Measurements from ENCODE around the gene SYNE1.

Gene SYNE1

DNA sequence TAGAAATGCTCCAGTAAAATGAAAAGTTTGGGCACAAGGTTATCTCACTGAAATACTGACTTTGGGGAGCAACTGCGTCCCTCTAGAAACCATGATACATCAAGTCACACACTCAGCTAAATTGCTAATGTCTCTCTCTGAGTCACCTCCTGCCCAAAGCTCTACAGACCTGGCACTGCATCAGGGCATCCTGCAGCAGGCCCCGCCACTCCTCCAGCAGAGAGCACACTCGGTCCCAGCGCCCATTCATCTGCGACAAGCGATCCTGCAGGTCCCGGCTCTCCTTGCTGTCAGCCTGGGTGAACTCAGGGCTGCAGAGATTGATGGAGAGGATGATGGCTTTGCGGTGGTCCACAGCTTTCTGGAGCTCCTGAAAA is 500.7 kb downstream of the SYNE1 start:
- no peaks in the 10 kb centered on the region for H3K27me3 ChIP-seq (ENCODE audit: insufficient read depth, poor library complexity, severe bottlenecking)
- DNase-seq (ENCODE audit: low read depth in 1 of 2, low spot score in 1 of 2), result no peak
- H3K27ac ChIP-seq (replicated peaks), result no peak overlapping the region
- TF ChIP-seq POLR2AphosphoS5 (IDR thresholded peaks at IDR 0.05; ENCODE audit: low read depth) (no peak), GABPA (IDR thresholded peaks at IDR 0.05; ENCODE audit: low read depth) (no peak), SPI1 (IDR thresholded peaks at IDR 0.05; ENCODE audit: borderline replicate concordance, low read depth) (no peak)
- TF ChIP-seq, protein P1, sequence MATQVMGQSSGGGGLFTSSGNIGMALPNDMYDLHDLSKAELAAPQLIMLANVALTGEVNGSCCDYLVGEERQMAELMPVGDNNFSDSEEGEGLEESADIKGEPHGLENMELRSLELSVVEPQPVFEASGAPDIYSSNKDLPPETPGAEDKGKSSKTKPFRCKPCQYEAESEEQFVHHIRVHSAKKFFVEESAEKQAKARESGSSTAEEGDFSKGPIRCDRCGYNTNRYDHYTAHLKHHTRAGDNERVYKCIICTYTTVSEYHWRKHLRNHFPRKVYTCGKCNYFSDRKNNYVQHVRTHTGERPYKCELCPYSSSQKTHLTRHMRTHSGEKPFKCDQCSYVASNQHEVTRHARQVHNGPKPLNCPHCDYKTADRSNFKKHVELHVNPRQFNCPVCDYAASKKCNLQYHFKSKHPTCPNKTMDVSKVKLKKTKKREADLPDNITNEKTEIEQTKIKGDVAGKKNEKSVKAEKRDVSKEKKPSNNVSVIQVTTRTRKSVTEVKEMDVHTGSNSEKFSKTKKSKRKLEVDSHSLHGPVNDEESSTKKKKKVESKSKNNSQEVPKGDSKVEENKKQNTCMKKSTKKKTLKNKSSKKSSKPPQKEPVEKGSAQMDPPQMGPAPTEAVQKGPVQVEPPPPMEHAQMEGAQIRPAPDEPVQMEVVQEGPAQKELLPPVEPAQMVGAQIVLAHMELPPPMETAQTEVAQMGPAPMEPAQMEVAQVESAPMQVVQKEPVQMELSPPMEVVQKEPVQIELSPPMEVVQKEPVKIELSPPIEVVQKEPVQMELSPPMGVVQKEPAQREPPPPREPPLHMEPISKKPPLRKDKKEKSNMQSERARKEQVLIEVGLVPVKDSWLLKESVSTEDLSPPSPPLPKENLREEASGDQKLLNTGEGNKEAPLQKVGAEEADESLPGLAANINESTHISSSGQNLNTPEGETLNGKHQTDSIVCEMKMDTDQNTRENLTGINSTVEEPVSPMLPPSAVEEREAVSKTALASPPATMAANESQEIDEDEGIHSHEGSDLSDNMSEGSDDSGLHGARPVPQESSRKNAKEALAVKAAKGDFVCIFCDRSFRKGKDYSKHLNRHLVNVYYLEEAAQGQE (IDR thresholded peaks at IDR 0.05; ENCODE audit: insufficient replicate concordance, low read depth), result no peak
- TF ChIP-seq, protein P2, sequence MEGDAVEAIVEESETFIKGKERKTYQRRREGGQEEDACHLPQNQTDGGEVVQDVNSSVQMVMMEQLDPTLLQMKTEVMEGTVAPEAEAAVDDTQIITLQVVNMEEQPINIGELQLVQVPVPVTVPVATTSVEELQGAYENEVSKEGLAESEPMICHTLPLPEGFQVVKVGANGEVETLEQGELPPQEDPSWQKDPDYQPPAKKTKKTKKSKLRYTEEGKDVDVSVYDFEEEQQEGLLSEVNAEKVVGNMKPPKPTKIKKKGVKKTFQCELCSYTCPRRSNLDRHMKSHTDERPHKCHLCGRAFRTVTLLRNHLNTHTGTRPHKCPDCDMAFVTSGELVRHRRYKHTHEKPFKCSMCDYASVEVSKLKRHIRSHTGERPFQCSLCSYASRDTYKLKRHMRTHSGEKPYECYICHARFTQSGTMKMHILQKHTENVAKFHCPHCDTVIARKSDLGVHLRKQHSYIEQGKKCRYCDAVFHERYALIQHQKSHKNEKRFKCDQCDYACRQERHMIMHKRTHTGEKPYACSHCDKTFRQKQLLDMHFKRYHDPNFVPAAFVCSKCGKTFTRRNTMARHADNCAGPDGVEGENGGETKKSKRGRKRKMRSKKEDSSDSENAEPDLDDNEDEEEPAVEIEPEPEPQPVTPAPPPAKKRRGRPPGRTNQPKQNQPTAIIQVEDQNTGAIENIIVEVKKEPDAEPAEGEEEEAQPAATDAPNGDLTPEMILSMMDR (IDR thresholded peaks at IDR 0.05; ENCODE audit: insufficient read depth, low read length), result no peak
- no peak overlapping the region for H3K4me3 ChIP-seq (replicated peaks; ENCODE audit: insufficient read depth, low read length)

- H3K4me3 ChIP-seq (replicated peaks; ENCODE audit: insufficient read depth, low read length), result no peak overlapping the region
- no peak overlapping the region for H3K27ac ChIP-seq (replicated peaks)
- H3K27me3 ChIP-seq (ENCODE audit: insufficient read depth, poor library complexity, severe bottlenecking), result no peaks in the 10 kb centered on the region
- no peak for TF ChIP-seq POLR2AphosphoS5 (IDR thresholded peaks at IDR 0.05; ENCODE audit: low read depth)
- TF ChIP-seq, protein P1 (IDR thresholded peaks at IDR 0.05; ENCODE audit: insufficient replicate concordance, low read depth), result no peak
- TF ChIP-seq, protein P2 (IDR thresholded peaks at IDR 0.05; ENCODE audit: insufficient read depth, low read length), result no peak
- no peak for TF ChIP-seq GABPA (IDR thresholded peaks at IDR 0.05; ENCODE audit: low read depth)
- no peak for TF ChIP-seq SPI1 (IDR thresholded peaks at IDR 0.05; ENCODE audit: borderline replicate concordance, low read depth)
- no peak for DNase-seq (ENCODE audit: low read depth in 1 of 2, low spot score in 1 of 2)
These were observed 501.3 kb downstream of the SYNE1 start for GRCh38 chr6:152135755-152136448.

- DNase-seq (ENCODE audit: low read depth in 1 of 2, low spot score in 1 of 2), result no peak
- no peak overlapping the region for H3K27ac ChIP-seq (replicated peaks)
These were observed 506.7 kb downstream of the SYNE1 start for GRCh38 chr6:152130441-152130840.

More at GRCh38 chr6:152130441-152130840, 506.7 kb downstream of the SYNE1 start:
- Histone ChIP-seq H3K27me3 (ENCODE audit: insufficient read depth, poor library complexity, severe bottlenecking) (no peaks in the 10 kb centered on the region), H3K4me3 (replicated peaks; ENCODE audit: insufficient read depth, low read length) (no peak overlapping the region)
- TF ChIP-seq, protein P1 (IDR thresholded peaks at IDR 0.05; ENCODE audit: insufficient replicate concordance, low read depth), result no peak
- TF ChIP-seq SPI1 (IDR thresholded peaks at IDR 0.05; ENCODE audit: borderline replicate concordance, low read depth) (no peak), GABPA (IDR thresholded peaks at IDR 0.05; ENCODE audit: low read depth) (no peak), POLR2AphosphoS5 (IDR thresholded peaks at IDR 0.05; ENCODE audit: low read depth) (no peak)
- TF ChIP-seq, protein P2 (IDR thresholded peaks at IDR 0.05; ENCODE audit: insufficient read depth, low read length), result no peak

Measured in HL-60 (cell line).